ENCODE data around the gene GNG13. TPM values are rescaled to one million over a fixed set of nuclear protein-coding genes. Genes with fewer than 3 reads are reported as not detected.

Gene GNG13
- total RNA-seq, 1 experiment from 2014 or later: not detected

GRCh38 chr16:804193-805048 lies 3.9 kb upstream of the GNG13 start:
- no peak overlapping the region for H2BK20ac ChIP-seq (ENCODE audit: low read depth, low read length, poor library complexity, severe bottlenecking)
- H2AFZ ChIP-seq (ENCODE audit: low read length): no peak overlapping the region

More at GRCh38 chr16:804193-805048, 3.9 kb upstream of the GNG13 start:
- Mint-ChIP-seq H3K9me3 (peaks cover 0 to 8% of the 10 kb centered on the region in 2 experiments; a peak in 2 of 5 replicates), H3K27me3 (ENCODE audit: low read depth) (peaks cover 74% of the 10 kb centered on the region), H3K27ac (no peak overlapping the region), H3K4me1 (peaks cover 2 to 7% of the 10 kb centered on the region in 2 experiments; a peak in 1 of 4 replicates), H3K4me3 (no peak overlapping the region; a peak in 1 of 5 replicates), H3K36me3 (ENCODE audit: insufficient read depth in 1 of 3, low read depth in 3 of 3) (no peaks in the 10 kb centered on the region)
- Histone ChIP-seq H3K79me2 (ENCODE audit: insufficient read depth, low read length) (no peaks in the 10 kb centered on the region), H2BK15ac (ENCODE audit: low read depth, low read length) (no peak overlapping the region), H4K91ac (ENCODE audit: insufficient read length, low read depth, low read length) (no peak overlapping the region), H2BK12ac (ENCODE audit: insufficient read length, low read depth, low read length) (no peak overlapping the region), H3K9ac (ENCODE audit: extremely low read depth, insufficient read length, low read length) (no peak overlapping the region), H3K23ac (ENCODE audit: insufficient read length, low read depth, low read length) (no peak overlapping the region), H3K23me2 (ENCODE audit: insufficient read length, low read depth, low read length, poor library complexity, severe bottlenecking) (peaks cover 7% of the 10 kb centered on the region), H3K56ac (ENCODE audit: insufficient read length, low read depth, low read length) (no peak overlapping the region), H3T11ph (ENCODE audit: low read length) (no peak overlapping the region), H3K79me1 (ENCODE audit: insufficient read depth, low read depth, low read length, poor library complexity, severe bottlenecking) (no peaks in the 10 kb centered on the region), H3K27ac (ENCODE audit: insufficient read length, low read depth, low read length) (no peak overlapping the region), H2BK120ac (ENCODE audit: low read depth, low read length, poor library complexity, severe bottlenecking) (no peak overlapping the region), H4K8ac (replicated peaks; ENCODE audit: insufficient read length, low read depth, low read length) (no peak overlapping the region), H3K4me1 (ENCODE audit: insufficient read depth, low read length) (no peaks in the 10 kb centered on the region; the same call in 1 of the 2 replicates), H2AK5ac (ENCODE audit: insufficient read length, low read length) (no peak overlapping the region), H3K9me3 (ENCODE audit: control insufficient read depth, low read depth, low read length) (no peaks in the 10 kb centered on the region), H3K18ac (ENCODE audit: insufficient read length, low read depth, low read length) (no peak overlapping the region), H3K27me3 (ENCODE audit: insufficient read depth, low read length) (peaks cover 5% of the 10 kb centered on the region; the same call in 1 of the 2 replicates), H2BK5ac (ENCODE audit: insufficient read length, low read length) (no peak overlapping the region), H3K4ac (ENCODE audit: low read depth, low read length) (no peak overlapping the region), H3K4me2 (ENCODE audit: insufficient read depth, insufficient read length, low read length) (no peak overlapping the region), H4K20me1 (ENCODE audit: control insufficient read depth, insufficient read depth, insufficient read length) (no peaks in the 10 kb centered on the region), H4K5ac (ENCODE audit: insufficient read length, low read depth, low read length) (no peak overlapping the region), H3K14ac (ENCODE audit: insufficient read depth, low read length) (no peak overlapping the region; the same call in 1 of the 2 replicates)
- TF ChIP-seq CTCF (conservative IDR thresholded peaks at IDR 0.05): no peak
- DNase-seq: no peak
- WGBS (ENCODE audit: extremely low coverage, insufficient read length, low lambda C conversion rate): no CpG with 5 or more reads among the region's 33 CpGs
